HCT116 (cell line): ENCODE measurements around the gene NACC1. TPM values are rescaled to one million over a fixed set of nuclear protein-coding genes. Genes with fewer than 3 reads are reported as not detected.
A peak's percentile ranks its signal among the peaks of the same experiment; 100 is the strongest.
"Not testable (repeated sequence)": the region's sequence is repeated elsewhere in the genome, so short reads cannot be mapped to it uniquely, and the experiment has no call there.

Source experiments
- ATAC-seq: fragments of 200-7000 bp; cut with Tn5 transposase; 2 replicates; pipeline ENCODE4 v1.9.1; 2020; ENCODE audit warnings: mild to moderate bottlenecking, moderate library complexity
- BruUV-seq: library from RNA; stranded (reverse); fragments of 400-500 nt; replicated peaks from 2 replicates; lab custom pipeline; 2021; lab: Mats Ljungman, UMichigan
- CTCF ChIA-PET: fragments of 300-600 bp; sonication (Branson Sonifier 250); formaldehyde crosslinking; loops from one replicate; lab custom pipeline; 2021; ENCODE audit warnings: antibody characterized with exemption; lab: Charles Lee
- POLR2A ChIA-PET: fragments of 300-600, 350-600 bp; sonication (Branson Sonifier 250); formaldehyde crosslinking; loops from one replicate; lab custom pipeline; 2021; ENCODE audit warnings: antibody characterized with exemption; lab: Charles Lee
- RAD21 ChIA-PET, 2 experiments: fragments of 300-600 bp; sonication (Branson Sonifier 250); formaldehyde crosslinking; loops; one replicate each; lab custom pipeline; 2023; ENCODE audit warnings: low total read pairs in 2 of 2; ENCODE audit not compliant: uncharacterized antibody in 2 of 2, unreplicated experiment in 2 of 2, low non-redundant PET in 1 of 2; lab: Charles Lee
- DNase-seq: peaks from one replicate; pipeline ENCODE4 v3.0.0-alpha.2; 2010; ENCODE audit warnings: low read depth, low spot score
- H2AFZ ChIP-seq: fragments of 200-600 bp; shearing (Covaris generic), sonication (generic); 2 replicates; pipeline ENCODE4 v1.6.1; 2017; ENCODE audit warnings: low read depth, mixed run types, mixed read lengths, antibody characterized with exemption, low read length; ENCODE audit not compliant: poor library complexity, severe bottlenecking
- H3K27ac ChIP-seq: 2 replicates; pipeline ENCODE4 v1.5.1; 2012; ENCODE audit warnings: low read depth, low read length
- H3K27me3 ChIP-seq: fragments of 200-600 bp; sonication (generic); 2 replicates; pipeline ENCODE4 v1.6.1; 2016; ENCODE audit warnings: mixed run types, low read length, mixed read lengths; ENCODE audit not compliant: insufficient read depth
- H3K36me3 ChIP-seq, 2 experiments: fragments of 200-500 bp in 1 of 2; fragments of 200-600 bp in 1 of 2; sonication (Bioruptor generic) in 1 of 2; sonication (generic) in 1 of 2; 2 replicates each; pipeline versions ENCODE4 v1.5.1 to v1.6.1; 2014 to 2016; ENCODE audit warnings: low read length in 2 of 2, inconsistent platforms in 1 of 2, mixed read lengths in 1 of 2, mixed run types in 1 of 2; ENCODE audit not compliant: insufficient read depth in 2 of 2, control insufficient read depth in 1 of 2
- H3K4me1 ChIP-seq, 2 experiments: fragments of 200-600 bp in 1 of 2; sonication (generic) in 1 of 2; 2 replicates each; pipeline versions ENCODE4 v1.5.1 to v1.6.1; 2012 to 2017; ENCODE audit warnings: low read length in 2 of 2, inconsistent platforms in 1 of 2, mild to moderate bottlenecking in 1 of 2, mixed read lengths in 1 of 2, mixed run types in 1 of 2, moderate library complexity in 1 of 2; ENCODE audit not compliant: insufficient read depth in 2 of 2, control insufficient read depth in 1 of 2
- H3K4me2 ChIP-seq: fragments of 200-600 bp; sonication (generic); 2 replicates; pipeline ENCODE4 v1.6.1; 2017; ENCODE audit warnings: mixed run types, low read length, mixed read lengths
- H3K4me3 ChIP-seq, 2 experiments: fragments of 200-600 bp in 1 of 2; sonication (generic) in 1 of 2; replicated peaks in 1 of 2; 2 replicates each; pipeline ENCODE4 v1.5.1; 2011 to 2016; ENCODE audit warnings: low read length in 2 of 2, control low read depth in 1 of 2, low read depth in 1 of 2, mild to moderate bottlenecking in 1 of 2, mixed read lengths in 1 of 2, mixed run types in 1 of 2
- H3K79me2 ChIP-seq: fragments of 200-600 bp; sonication (generic); 2 replicates; pipeline ENCODE4 v1.6.1; 2017; ENCODE audit warnings: mild to moderate bottlenecking, mixed run types, low read length, moderate library complexity, mixed read lengths; ENCODE audit not compliant: insufficient read depth
- H3K9ac ChIP-seq: fragments of 200-600 bp; sonication (generic); 2 replicates; pipeline ENCODE4 v1.6.1; 2016; ENCODE audit warnings: low read length, mixed read lengths
- H3K9me2 ChIP-seq: fragments of 200-600 bp; sonication (generic), shearing (Covaris generic); 2 replicates; pipeline ENCODE4 v1.6.1; 2017; ENCODE audit warnings: mixed run types, mild to moderate bottlenecking, moderate library complexity; ENCODE audit not compliant: insufficient read depth
- H3K9me3 ChIP-seq, 2 experiments: fragments of 200-500 bp in 1 of 2; fragments of 200-600 bp in 1 of 2; sonication (Bioruptor generic) in 1 of 2; sonication (generic) in 1 of 2; 2 replicates each; pipeline ENCODE4 v1.6.1; 2014 to 2017; ENCODE audit warnings: low read length in 2 of 2, mixed read lengths in 2 of 2, inconsistent platforms in 1 of 2, low read depth in 1 of 2, mild to moderate bottlenecking in 1 of 2, mixed run types in 1 of 2, moderate library complexity in 1 of 2; ENCODE audit not compliant: control insufficient read depth in 1 of 2, insufficient read depth in 1 of 2
- H4K20me1 ChIP-seq: fragments of 200-600 bp; sonication (generic), shearing (Covaris generic); 2 replicates; pipeline ENCODE4 v1.6.1; 2017; ENCODE audit warnings: mixed run types, mild to moderate bottlenecking, moderate library complexity; ENCODE audit not compliant: insufficient read depth
- CEBPB ChIP-seq: IDR thresholded peaks from 2 replicates; pipeline ENCODE4 v1.6.1; 2012; ENCODE audit warnings: low read depth
- POLR2A ChIP-seq: IDR thresholded peaks from 2 replicates; pipeline ENCODE4 v1.7.0; 2011; ENCODE audit warnings: borderline replicate concordance; ENCODE audit not compliant: insufficient read depth, insufficient read length; ENCODE audit errors: extremely low read depth
- POLR2AphosphoS5 ChIP-seq: IDR thresholded peaks from 2 replicates; pipeline ENCODE4 v1.6.1; 2011; ENCODE audit warnings: mild to moderate bottlenecking, low read depth, low read length, moderate library complexity
- SP1 ChIP-seq: IDR thresholded peaks from 2 replicates; pipeline ENCODE4 v1.6.1; 2012; ENCODE audit warnings: low read depth
- ZNF274 ChIP-seq: fragments of 200-500 bp; sonication (Bioruptor generic); IDR thresholded peaks from 2 replicates; pipeline ENCODE4 v1.6.1; 2014; ENCODE audit warnings: mild to moderate bottlenecking, low read depth, low read length, inconsistent platforms
- intact Hi-C: fragments of 100-400 bp; cut with micrococcal nuclease; formaldehyde crosslinking; loops from 2 replicates; pipeline ENCODE4 v1.10.0; 2022
- total RNA-seq: library from RNA; stranded (reverse); gene quantifications from one replicate; pipeline ENCODE4 v1.2.1, GENCODE V29; 2021; ENCODE audit not compliant: unreplicated experiment

The NACC1 gene
- total RNA-seq, 1 experiment from 2014 or later, result 181 TPM

DNA sequence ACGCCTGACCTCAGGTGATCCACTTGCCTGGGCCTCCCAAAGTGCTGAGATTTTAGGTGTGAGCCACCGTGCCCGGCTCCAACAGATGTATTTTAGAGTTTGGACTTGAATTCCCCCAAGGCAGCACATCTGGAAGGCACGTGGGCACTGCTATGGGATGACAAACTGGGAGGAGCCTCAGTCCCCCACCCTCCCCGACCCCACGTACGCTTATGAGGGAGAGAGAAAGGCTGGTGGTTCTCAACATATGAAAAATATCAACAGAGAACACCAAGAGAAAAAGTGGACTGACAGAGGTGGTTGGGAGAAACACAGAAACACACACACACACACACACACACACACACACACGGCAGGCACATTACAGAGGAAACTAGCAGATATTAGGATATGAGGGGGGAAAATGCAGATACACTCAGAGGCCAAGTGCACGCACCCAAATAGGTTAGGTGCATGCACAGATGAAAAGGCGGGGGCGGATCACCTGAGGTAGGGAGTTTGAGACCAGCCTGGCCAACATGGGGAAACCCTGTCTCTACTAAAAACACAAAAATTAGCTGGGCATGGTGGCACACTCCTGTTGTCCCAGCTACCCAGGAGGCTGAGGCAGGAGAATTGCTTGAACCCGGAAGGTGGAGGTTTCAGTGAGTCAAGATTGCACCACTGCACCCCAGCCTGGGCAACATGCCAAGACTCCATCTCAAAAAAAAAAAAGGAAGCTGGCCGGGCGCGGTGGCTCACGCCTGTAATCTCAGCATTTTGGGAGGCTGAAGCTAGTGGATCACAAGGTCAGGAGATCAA, 28.9 kb downstream of the NACC1 start:
- no peak for DNase-seq
- BruUV-seq, result no TSS peak
- peaks cover 0 to 14% of the 10 kb centered on the region in 2 experiments; a peak in 2 of 4 replicates for H3K36me3 ChIP-seq
- H3K9me2 ChIP-seq, result no peaks in the 10 kb centered on the region
- peaks cover 59 to 77% of the 10 kb centered on the region in 2 experiments for H3K4me1 ChIP-seq
- ChIA-PET POLR2A (interaction anchor here (1.0 to 1.3 kb wide), 2 partner anchors 8 to 9 kb away, joined by 3 to 4 read pairs; no protein-coding TSS in a partner anchor), CTCF (interaction anchor here (0.7 to 1.2 kb wide), 5 partner anchors 11 to 182 kb away, joined by 3 to 5 read pairs (median 3); no protein-coding TSS in a partner anchor), RAD21 (interaction anchor here in 1 of 2 experiments (0.7 kb wide), 1 partner anchor 1857 kb away, joined by 3 read pairs; no protein-coding TSS in a partner anchor)
- intact Hi-C loops, result no loop called here
- peak overlapping the region; percentile 41 for H3K9ac ChIP-seq
- H3K27ac ChIP-seq, result peak overlapping the region; percentile 61
- no peaks in the 10 kb centered on the region for H4K20me1 ChIP-seq
- peaks cover 51% of the 10 kb centered on the region for H3K79me2 ChIP-seq
- H3K27me3 ChIP-seq, result no peaks in the 10 kb centered on the region
- ATAC-seq, result no peak
- no peak for TF ChIP-seq ZNF274
- TF ChIP-seq SP1, result no peak
- no peak for TF ChIP-seq CEBPB
- no peak for TF ChIP-seq POLR2A
- peak; percentile 32; the same call in 1 of the 2 replicates for TF ChIP-seq POLR2AphosphoS5
- peak overlapping the region; percentile 17 to 18; a peak in 3 of 4 replicates for H3K4me3 ChIP-seq
- peak overlapping the region; percentile 99 for H3K4me2 ChIP-seq
- H3K9me3 ChIP-seq, result no peaks in the 10 kb centered on the region
- H2AFZ ChIP-seq, result no peak overlapping the region

DNA sequence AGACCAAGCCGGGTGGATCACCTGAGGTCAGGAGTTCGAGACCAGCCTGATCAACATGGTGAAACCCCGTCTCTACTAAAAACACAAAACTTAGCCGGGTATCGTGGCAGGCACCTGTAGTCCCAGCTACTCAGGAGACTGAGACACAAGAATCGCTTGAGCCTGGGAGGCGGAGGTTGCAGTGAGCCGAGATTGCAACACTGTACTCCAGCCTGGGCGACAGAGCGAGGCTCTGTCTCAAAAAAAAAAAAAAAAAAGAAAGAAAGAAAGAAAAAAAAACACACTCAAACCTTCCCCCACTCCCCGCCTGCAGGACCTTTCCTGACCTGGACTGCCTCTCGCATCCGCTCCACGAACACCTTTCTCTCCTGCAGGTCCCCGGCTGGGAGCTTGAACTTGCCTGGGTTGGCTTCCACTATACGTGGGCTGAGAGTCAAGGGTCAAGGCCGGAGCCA, 31.1 kb downstream of the NACC1 start:
- CTCF ChIA-PET, result interaction anchor here (1.0 to 1.1 kb wide), 2 partner anchors 89 to 171 kb away, joined by 3 to 4 read pairs; no protein-coding TSS in a partner anchor
- intact Hi-C loops, result not testable (repeated sequence)

More for the DNA sequence above, 31.1 kb downstream of the NACC1 start:
- Histone ChIP-seq H3K9ac (peak overlapping the region; percentile 100), H3K4me3 (peak overlapping the region; percentile 84 to 98), H3K36me3 (peaks cover 0 to 19% of the 10 kb centered on the region in 2 experiments; a peak in 3 of 4 replicates), H3K79me2 (peaks cover 61% of the 10 kb centered on the region), H3K4me2 (peak overlapping the region; percentile 99), H3K4me1 (peaks cover 39 to 66% of the 10 kb centered on the region in 2 experiments), H3K27ac (peak overlapping the region; percentile 94)
- not testable (repeated sequence) for DNase-seq, H3K9me3 ChIP-seq, BruUV-seq, ATAC-seq, H3K27me3 ChIP-seq, H3K9me2 ChIP-seq, H2AFZ ChIP-seq, H4K20me1 ChIP-seq
- ChIA-PET POLR2A (interaction anchor here (1.1 to 2.5 kb wide), 3 partner anchors 15 to 83 kb away, joined by 3 to 11 read pairs (median 5); no protein-coding TSS in a partner anchor), RAD21 (interaction anchor here in 1 of 2 experiments (1.1 kb wide), 1 partner anchor 48 kb away, joined by 6 read pairs; no protein-coding TSS in a partner anchor)
